Brain pericyte (primary cell): Measurements from ENCODE around the gene CNKSR3.
"Not testable (repeated sequence)": the region's sequence is repeated elsewhere in the genome, so short reads cannot be mapped to it uniquely, and the experiment has no call there.

Experiments used
- DNase-seq: peaks from one replicate; pipeline ENCODE4 v3.0.0-alpha.2; 2012; ENCODE audit warnings: low read depth, low spot score

The CNKSR3 gene

DNA sequence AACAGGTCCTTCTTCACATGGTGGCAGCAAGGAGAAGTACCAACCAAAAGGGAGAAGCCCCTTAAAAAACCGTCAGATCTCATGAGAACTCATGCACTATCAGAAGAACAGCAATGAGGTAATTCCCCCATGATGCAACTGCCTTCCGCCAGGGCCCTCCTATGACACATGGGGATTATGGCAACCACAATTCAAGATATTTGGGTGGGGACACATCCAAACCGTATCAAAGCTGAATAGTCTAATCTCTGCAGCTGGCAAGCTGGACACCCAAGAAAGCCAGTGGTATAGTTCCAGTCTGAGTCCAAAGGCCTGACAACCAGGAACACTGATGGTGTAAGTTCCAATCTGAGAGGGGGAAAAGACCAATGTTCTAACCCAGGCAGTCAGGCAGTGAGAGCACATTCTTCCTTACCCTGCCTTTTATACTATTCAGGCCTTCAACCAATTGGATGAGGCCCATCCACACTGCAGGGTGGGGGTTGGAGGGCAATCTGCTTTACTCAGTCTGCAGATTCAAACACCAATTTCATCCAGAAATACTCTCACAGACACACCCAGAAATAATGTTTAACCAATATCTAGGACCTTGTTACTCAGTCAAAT, 17.9 kb upstream of the CNKSR3 start:
- DNase-seq, result no peak

DNA sequence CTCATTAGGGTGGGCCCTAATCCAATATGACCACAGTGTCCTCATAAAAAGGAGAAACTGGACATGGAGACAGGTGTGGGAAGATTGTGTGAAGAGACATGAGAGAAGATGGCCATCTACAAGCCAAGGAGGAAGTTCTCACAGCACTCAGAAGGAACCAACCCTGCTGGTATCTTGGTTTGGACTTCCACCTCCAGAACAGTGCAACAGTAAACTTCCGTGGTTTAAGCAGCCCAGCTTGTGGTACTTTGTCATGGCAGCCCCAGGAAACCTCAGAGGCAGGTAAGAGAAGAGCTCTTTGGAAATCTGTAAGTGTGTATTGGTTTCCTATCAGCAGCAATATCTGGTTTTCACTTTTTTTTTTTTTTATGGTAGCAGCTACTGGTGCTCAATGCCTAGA, 16.5 kb upstream of the CNKSR3 start:
- no peak for DNase-seq

- DNase-seq, result no peak
Measured at GRCh38 chr6:154522576-154522975, 12.1 kb upstream of the CNKSR3 start.

DNA sequence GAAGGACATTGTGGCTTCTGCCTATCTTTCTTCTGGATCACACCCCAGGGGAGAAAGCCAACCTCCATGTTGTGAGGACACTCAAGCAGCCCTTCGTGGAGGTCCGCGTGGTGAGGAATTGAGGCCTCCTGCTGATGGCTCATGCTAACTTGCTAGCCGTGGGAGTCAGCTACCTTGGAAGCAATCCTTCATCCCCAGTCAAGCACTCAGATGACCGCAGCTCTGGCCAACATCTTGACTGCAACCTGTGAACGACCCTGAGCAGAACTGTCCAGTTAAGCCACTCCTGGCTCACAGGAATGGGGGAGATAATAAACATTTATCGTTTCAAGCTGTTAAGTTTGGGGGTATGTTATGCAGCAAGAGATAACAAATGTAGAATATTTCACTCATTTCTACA, 10.9 kb upstream of the CNKSR3 start:
- no peak for DNase-seq

DNA sequence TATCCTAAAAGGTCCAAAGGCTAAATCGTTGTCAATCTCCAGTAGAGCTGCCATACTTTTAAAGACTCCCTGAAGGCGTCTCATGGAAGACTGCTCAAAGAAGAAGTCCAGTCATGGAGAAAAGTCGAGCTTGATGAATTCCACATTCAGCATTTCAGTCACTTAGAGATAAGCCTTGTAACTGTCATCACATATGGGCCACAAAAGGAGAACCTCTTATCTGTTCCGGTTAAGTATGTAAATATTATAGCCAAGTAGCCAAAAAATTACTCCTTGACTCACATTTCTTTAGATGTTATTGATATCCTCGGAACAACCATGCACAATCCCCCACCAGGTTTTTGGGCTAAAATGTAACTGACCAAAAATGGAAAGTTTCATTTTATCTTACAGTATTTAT, 9.8 kb upstream of the CNKSR3 start:
- DNase-seq, result no peak

DNA sequence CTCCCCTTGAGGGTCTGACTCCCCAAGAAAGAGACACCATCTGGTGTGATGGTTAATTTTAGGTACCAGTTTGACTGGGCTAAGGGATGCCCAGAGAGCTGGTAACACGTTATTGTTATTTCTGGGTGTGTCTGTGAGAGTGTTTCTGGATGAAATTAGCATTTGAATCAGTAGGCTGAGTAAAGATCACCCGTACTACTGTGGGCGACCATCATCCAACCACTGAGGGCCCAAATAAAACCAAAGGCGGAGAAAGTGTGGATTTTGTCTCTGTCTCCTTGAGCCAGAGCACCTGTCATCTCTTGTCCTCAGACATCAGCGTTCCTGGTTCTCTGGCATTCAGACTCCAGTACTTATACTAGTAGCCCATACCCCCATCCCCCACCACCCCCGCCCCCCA, 7.9 kb upstream of the CNKSR3 start:
- DNase-seq, result no peak

GRCh38 chr6:154516276-154516675, 5.8 kb upstream of the CNKSR3 start:
- no peak for DNase-seq

GRCh38 chr6:154515826-154516225, 5.3 kb upstream of the CNKSR3 start:
- no peak for DNase-seq

DNA sequence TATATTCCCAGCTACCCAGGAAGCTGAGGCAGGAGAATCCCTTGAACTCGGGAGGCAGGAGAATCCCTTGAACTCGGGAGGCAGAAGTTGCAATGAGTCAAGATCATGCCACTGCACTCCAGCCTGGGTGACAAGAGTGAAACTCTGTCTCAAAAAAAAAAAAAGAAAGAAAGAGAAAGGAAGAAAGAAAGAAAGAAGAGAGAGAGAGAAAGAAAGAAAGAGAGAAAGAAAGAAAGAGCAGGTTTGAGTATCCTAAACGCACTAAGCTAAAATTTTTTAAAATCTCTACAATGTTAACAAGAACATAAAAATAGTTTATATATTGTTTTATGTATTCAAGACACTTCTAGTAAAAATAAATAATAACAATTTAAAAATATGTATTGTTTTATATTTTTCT, 4.6 kb upstream of the CNKSR3 start:
- not testable (repeated sequence) for DNase-seq

DNA sequence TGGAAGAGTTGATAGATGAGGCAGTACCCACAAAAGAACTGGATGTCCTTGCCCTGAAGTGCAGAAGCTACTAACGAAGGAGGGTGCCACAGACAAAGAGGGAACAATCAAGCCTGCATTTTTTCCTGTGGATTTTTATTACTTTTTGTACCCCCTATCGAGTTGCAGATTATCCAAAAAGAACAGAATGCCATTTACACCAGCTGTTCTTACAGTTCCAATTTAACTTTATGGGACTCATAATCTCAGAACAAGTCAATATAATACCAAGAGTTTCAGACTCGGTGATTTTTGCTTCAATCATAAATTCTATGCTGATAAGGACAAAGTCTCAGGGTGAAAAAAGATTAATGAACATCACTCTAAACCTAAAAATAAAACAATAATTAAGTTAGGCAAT, 4.0 kb upstream of the CNKSR3 start:
- no peak for DNase-seq

DNA sequence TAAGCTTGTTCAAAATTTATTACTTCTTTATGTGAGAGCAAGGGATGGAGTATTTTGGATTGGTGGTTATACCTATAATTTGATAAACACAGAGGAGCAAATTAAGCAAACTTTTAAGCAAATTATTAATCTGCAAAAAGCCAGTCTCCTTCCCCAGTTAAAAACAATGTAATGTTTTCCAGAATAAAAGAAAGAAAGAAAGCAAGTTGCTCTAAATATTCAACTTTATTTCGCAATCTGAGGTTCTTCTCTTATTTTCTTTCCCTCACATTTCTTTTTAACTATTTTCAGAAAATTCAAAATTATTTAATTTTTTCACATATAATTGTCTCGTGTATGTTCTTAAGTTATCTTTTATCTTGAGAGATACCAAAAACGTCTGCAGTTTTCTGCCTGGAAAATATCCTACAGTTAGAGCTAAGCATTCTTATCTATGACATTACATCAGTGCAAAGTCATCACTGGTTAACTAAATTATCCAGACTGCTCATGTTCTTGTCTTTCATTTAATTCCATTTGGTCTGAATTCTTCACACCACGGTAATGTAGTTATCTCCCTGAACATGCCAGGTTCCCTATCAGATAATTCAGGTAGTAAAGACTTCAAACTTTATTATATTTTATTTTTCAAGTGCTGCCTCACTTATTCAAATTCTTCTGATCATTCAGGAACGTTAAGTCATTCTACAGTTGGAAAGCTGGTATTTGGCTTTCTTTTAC, 3.3 kb upstream of the CNKSR3 start:
- no peak for DNase-seq

GRCh38 chr6:154512201-154512600, 1.7 kb upstream of the CNKSR3 start:
- DNase-seq, result no peak

- no peak for DNase-seq
Measured at GRCh38 chr6:154511791-154512190, 1.3 kb upstream of the CNKSR3 start.

GRCh38 chr6:154509421-154510143, 903 bp downstream of the CNKSR3 start:
- no peak for DNase-seq

- no peak for DNase-seq
Measured at GRCh38 chr6:154508573-154509375, 1.7 kb downstream of the CNKSR3 start.

DNA sequence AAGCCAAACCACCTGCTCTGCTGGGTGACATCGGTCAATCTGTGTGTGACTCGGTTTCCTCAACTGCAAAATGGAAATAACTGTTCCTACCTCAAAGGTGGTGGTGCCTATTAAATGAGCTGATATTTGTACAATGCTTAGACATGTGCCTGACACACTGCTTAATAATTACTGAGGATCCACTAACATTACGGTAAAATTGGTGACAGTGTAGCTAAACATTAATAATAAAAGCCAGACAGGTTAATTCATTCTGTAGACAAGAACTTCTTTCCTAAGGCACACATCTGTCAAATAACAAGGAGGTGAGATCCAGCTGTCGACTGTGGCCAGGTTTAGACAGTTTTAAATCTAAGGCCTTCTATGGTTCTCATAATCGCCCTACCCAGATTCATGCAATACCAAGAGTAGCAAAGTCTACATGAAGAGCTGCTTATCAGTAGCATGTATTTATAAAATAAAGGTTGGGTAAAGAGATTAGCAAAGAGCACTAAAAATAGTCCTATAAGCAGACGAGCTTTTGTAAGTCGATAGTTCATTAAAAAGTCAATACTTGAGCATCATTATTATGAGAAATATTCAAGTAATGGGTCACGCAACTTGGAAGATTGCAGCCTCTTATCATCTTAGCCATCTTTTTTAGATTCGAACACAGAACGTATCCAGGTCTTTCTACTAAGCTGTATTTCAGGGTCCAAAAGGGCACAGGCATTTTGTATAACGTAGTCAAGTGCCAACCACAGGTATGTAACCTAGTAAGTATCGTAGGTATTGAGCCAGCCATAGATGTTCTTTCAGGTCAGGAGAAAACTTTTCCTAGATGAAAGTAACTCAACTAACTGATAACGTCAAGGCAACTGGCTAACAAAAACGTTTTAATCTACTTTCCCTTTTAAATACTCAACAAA, 3.2 kb downstream of the CNKSR3 start:
- DNase-seq, result no peak

GRCh38 chr6:154506582-154506981, 3.9 kb downstream of the CNKSR3 start:
- no peak for DNase-seq

GRCh38 chr6:154506108-154506507, 4.4 kb downstream of the CNKSR3 start:
- no peak for DNase-seq

DNA sequence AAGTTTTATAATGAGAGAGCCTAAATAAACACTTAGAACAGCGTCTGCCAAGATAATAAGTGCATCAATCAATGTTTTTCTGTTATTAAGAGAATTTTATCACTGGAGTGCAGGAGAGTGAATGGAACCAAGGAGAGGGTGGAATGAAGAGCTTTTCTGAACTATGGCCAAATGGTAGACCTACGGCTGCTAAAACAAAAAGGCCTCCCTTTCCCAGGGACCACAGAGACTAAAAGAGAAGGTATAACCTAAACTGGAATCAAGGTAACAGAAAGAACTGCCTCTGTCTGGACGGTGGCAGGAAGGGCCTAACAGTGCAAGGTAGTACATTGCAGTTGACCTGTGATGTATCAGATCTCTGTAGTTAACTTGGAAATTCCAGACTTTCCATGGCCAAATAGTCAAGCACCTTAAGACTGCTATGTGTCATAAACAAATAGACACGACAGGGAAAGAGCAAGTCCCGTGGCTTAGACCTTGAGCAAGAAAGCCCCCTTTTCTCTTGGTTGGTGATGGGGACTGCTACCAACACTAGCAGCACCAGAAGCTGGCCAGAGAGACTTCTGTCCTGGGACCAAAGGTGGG, 5.5 kb downstream of the CNKSR3 start:
- no peak for DNase-seq

DNA sequence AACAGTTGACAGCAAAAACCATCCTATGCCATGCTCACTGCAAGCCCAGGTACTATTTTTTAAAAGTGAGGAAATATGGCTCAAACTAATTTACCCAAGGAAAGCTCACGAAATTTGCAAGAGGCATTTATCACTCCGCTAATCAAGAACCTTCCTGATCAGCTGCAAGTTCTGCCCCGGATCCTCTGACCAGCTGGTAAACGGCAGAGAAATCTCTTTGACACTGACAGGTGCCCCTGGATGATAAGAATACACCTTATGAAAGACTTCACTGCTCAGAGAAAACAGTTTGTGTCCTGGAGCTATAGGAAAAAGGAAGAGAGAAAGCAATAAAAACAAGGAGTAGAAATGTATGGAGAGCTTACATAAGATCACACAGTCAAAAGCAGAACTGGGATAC, 6.4 kb downstream of the CNKSR3 start:
- DNase-seq, result no peak

- DNase-seq, result no peak
Measured at GRCh38 chr6:154503658-154504057, 6.8 kb downstream of the CNKSR3 start.
